ENCODE data around the gene CCDC14. TPM values are rescaled to one million over a fixed set of nuclear protein-coding genes. Genes with fewer than 3 reads are reported as not detected.

Gene CCDC14
- polyA plus RNA-seq, 5 donors: 163 to 312 (median 305) TPM

DNA sequence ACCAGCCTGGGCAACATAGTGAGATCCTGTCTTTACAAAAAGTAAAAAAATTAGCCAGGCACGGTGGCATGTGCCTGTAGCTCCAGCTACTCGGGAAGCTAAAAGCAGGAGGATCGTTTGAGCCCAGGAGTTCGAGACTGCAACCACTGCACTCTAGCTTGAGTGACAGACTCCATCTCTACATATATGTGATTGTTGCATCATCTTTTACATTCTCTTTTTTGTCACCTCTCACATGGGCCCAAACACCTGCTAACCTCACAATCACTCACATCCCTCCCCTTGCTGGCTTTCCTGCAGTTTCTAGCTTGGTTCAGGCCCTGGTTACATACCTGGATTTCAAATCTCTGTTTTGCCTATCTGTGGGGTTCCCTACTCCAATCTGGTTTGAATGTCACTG, 96.3 kb downstream of the CCDC14 start:
- DNase-seq: no peak

Other genes starting within 250 kb of the CCDC14 start
- gene MYLK, start 76.9 kb downstream of the CCDC14 start, polyA plus RNA-seq (ENCODE audit: insufficient read depth in 1 of 5, insufficient read length in 5 of 5, low replicate concordance in 1 of 5): 100 to 1,000 TPM; 332 to 513 (median 397) TPM
- under 1 TPM; 0.19 to 0.42 (median 0.23) TPM for gene ROPN1, start 30.9 kb upstream of the CCDC14 start, polyA plus RNA-seq (ENCODE audit: insufficient read depth in 1 of 5, insufficient read length in 5 of 5, low replicate concordance in 1 of 5)
- gene KALRN, start 72.1 kb upstream of the CCDC14 start, polyA plus RNA-seq (ENCODE audit: insufficient read depth in 1 of 5, insufficient read length in 5 of 5, low replicate concordance in 1 of 5): 10 to 100 TPM; 18.5 to 32.4 (median 24.6) TPM

All from right lung (tissue), 5 donors.